H9 (cell line): ENCODE results near the gene CCDC148. TPM values are rescaled to one million over a fixed set of nuclear protein-coding genes. Genes with fewer than 3 reads are reported as not detected.

Source experiments
- DNase-seq: peaks from one replicate; pipeline ENCODE4 v3.0.0-alpha.2; 2017
- H2AFZ ChIP-seq: one replicate; pipeline ENCODE4 v1.6.1; 2013; ENCODE audit warnings: mild to moderate bottlenecking, low read length, control low read depth, moderate library complexity
- H2AK5ac ChIP-seq: 2 replicates; pipeline ENCODE4 v1.6.1; 2013; ENCODE audit warnings: low read length, control low read depth, mixed read lengths; ENCODE audit not compliant: insufficient read length
- H2BK120ac ChIP-seq: one replicate; pipeline ENCODE4 v1.6.1; 2013; ENCODE audit warnings: low read depth, mild to moderate bottlenecking, low read length, control low read depth, inconsistent platforms; ENCODE audit not compliant: poor library complexity, severe bottlenecking
- H2BK12ac ChIP-seq: 2 replicates; pipeline ENCODE4 v1.6.1; 2013; ENCODE audit warnings: low read length, control low read depth, mixed read lengths, low read depth; ENCODE audit not compliant: insufficient read length
- H2BK15ac ChIP-seq: 2 replicates; pipeline ENCODE4 v1.6.1; 2013; ENCODE audit warnings: low read depth, low read length, control low read depth
- H2BK20ac ChIP-seq: one replicate; pipeline ENCODE4 v1.6.1; 2013; ENCODE audit warnings: low read depth, mild to moderate bottlenecking, low read length, control low read depth, inconsistent platforms; ENCODE audit not compliant: poor library complexity, severe bottlenecking
- H2BK5ac ChIP-seq: 2 replicates; pipeline ENCODE4 v1.6.1; 2013; ENCODE audit warnings: low read length, control low read depth, mixed read lengths; ENCODE audit not compliant: insufficient read length
- H3K14ac ChIP-seq: 2 replicates; pipeline ENCODE4 v1.6.1; 2013; ENCODE audit warnings: low read length, control low read depth; ENCODE audit not compliant: insufficient read depth
- H3K18ac ChIP-seq: 2 replicates; pipeline ENCODE4 v1.6.1; 2013; ENCODE audit warnings: low read depth, mild to moderate bottlenecking, mixed read lengths, low read length, control low read depth; ENCODE audit not compliant: insufficient read length
- H3K23ac ChIP-seq: 2 replicates; pipeline ENCODE4 v1.6.1; 2013; ENCODE audit warnings: low read length, control low read depth, mixed read lengths, low read depth; ENCODE audit not compliant: insufficient read length
- H3K23me2 ChIP-seq: 2 replicates; pipeline ENCODE4 v1.6.1; 2013; ENCODE audit warnings: low read depth, mild to moderate bottlenecking, mixed read lengths, low read length, control low read depth; ENCODE audit not compliant: insufficient read length, poor library complexity, severe bottlenecking
- H3K27ac ChIP-seq: 2 replicates; pipeline ENCODE4 v1.5.1; 2013; ENCODE audit warnings: low read length, control low read depth, mixed read lengths, low read depth; ENCODE audit not compliant: insufficient read length
- H3K27me3 ChIP-seq: 2 replicates; pipeline ENCODE4 v1.6.1; 2013; ENCODE audit warnings: low read length, control low read depth, inconsistent platforms; ENCODE audit not compliant: insufficient read depth
- H3K4ac ChIP-seq: 2 replicates; pipeline ENCODE4 v1.6.1; 2013; ENCODE audit warnings: low read depth, mild to moderate bottlenecking, control low read depth, inconsistent platforms, low read length, moderate library complexity
- H3K4me1 ChIP-seq: 2 replicates; pipeline ENCODE4 v1.6.1; 2013; ENCODE audit warnings: low read length, control low read depth, inconsistent platforms; ENCODE audit not compliant: insufficient read depth
- H3K4me2 ChIP-seq: 2 replicates; pipeline ENCODE4 v1.6.1; 2013; ENCODE audit warnings: low read length, control low read depth, mixed read lengths; ENCODE audit not compliant: insufficient read length, insufficient read depth
- H3K56ac ChIP-seq: 2 replicates; pipeline ENCODE4 v1.6.1; 2013; ENCODE audit warnings: low read depth, mild to moderate bottlenecking, mixed read lengths, low read length, control low read depth; ENCODE audit not compliant: insufficient read length
- H3K79me1 ChIP-seq: 2 replicates; pipeline ENCODE4 v1.6.1; 2013; ENCODE audit warnings: low read depth, mild to moderate bottlenecking, moderate library complexity, low read length, control low read depth, inconsistent platforms; ENCODE audit not compliant: insufficient read depth, poor library complexity, severe bottlenecking
- H3K79me2 ChIP-seq: 2 replicates; pipeline ENCODE4 v1.6.1; 2013; ENCODE audit warnings: low read length, control low read depth, inconsistent platforms; ENCODE audit not compliant: insufficient read depth
- H3K9ac ChIP-seq: 2 replicates; pipeline ENCODE4 v1.6.1; 2013; ENCODE audit warnings: low read length, control low read depth, mixed read lengths; ENCODE audit not compliant: insufficient read length; ENCODE audit errors: extremely low read depth
- H3K9me3 ChIP-seq: one replicate; pipeline ENCODE4 v1.6.1; 2013; ENCODE audit warnings: low read depth, low read length, inconsistent platforms; ENCODE audit not compliant: control insufficient read depth
- H3T11ph ChIP-seq: one replicate; pipeline ENCODE4 v1.6.1; 2013; ENCODE audit warnings: mild to moderate bottlenecking, low read length, control low read depth, inconsistent platforms
- H4K20me1 ChIP-seq: one replicate; pipeline ENCODE4 v1.6.1; 2013; ENCODE audit not compliant: control insufficient read depth, insufficient read length, insufficient read depth
- H4K5ac ChIP-seq: 2 replicates; pipeline ENCODE4 v1.6.1; 2013; ENCODE audit warnings: low read depth, mild to moderate bottlenecking, mixed read lengths, low read length, control low read depth; ENCODE audit not compliant: insufficient read length
- H4K8ac ChIP-seq: replicated peaks from 2 replicates; pipeline ENCODE4 v1.6.1; 2013; ENCODE audit warnings: low read length, control low read depth, mixed read lengths, low read depth; ENCODE audit not compliant: insufficient read length
- H4K91ac ChIP-seq: 2 replicates; pipeline ENCODE4 v1.6.1; 2013; ENCODE audit warnings: low read depth, mild to moderate bottlenecking, moderate library complexity, mixed read lengths, low read length, control low read depth; ENCODE audit not compliant: insufficient read length
- H3K27ac Mint-ChIP-seq, 3 experiments: 2 replicates in 2 of 3; 3 replicates in 1 of 3; pipeline ENCODE4 v1.8.0; 2020 to 2021; ENCODE audit warnings: mixed read lengths in 3 of 3, mild to moderate bottlenecking in 1 of 3, moderate library complexity in 1 of 3
- H3K27me3 Mint-ChIP-seq: 2 replicates; pipeline ENCODE4 v1.8.0; 2021; ENCODE audit warnings: low read depth, mild to moderate bottlenecking, moderate library complexity, mixed read lengths
- H3K36me3 Mint-ChIP-seq, 3 experiments: 2 replicates in 2 of 3; 3 replicates in 1 of 3; pipeline ENCODE4 v1.8.0; 2020 to 2021; ENCODE audit warnings: low read depth in 3 of 3, mixed read lengths in 3 of 3; ENCODE audit not compliant: insufficient read depth in 1 of 3
- H3K4me1 Mint-ChIP-seq, 2 experiments: 2 replicates each; pipeline ENCODE4 v1.8.0; 2020; ENCODE audit warnings: mixed read lengths in 2 of 2
- H3K4me3 Mint-ChIP-seq, 2 experiments: 2 replicates in 1 of 2; 3 replicates in 1 of 2; pipeline ENCODE4 v1.8.0; 2020 to 2021; ENCODE audit warnings: mild to moderate bottlenecking in 2 of 2, mixed read lengths in 2 of 2, moderate library complexity in 1 of 2
- H3K9me3 Mint-ChIP-seq, 2 experiments: 2 replicates in 1 of 2; 3 replicates in 1 of 2; pipeline ENCODE4 v1.8.0; 2020; ENCODE audit warnings: mild to moderate bottlenecking in 2 of 2, mixed read lengths in 2 of 2, moderate library complexity in 1 of 2
- CTCF ChIP-seq: fragments of 200-600 bp; sonication (generic); conservative IDR thresholded peaks from 3 replicates; pipeline ENCODE4 v1.8.0; 2021; ENCODE audit warnings: antibody characterized with exemption, mild to moderate bottlenecking
- WGBS: extraction: QIAGEN DNeasy Blood & Tissue Kit; methylation state at CpG from one replicate; pipeline ENCODE4 v1.1.7; 2013; ENCODE audit warnings: missing lambda C conversion rate, low lambda C conversion rate, mixed read lengths; ENCODE audit not compliant: insufficient read length; ENCODE audit errors: extremely low coverage; 5-methylcytosine and 5-hydroxymethylcytosine counted together
- total RNA-seq: library from RNA; stranded (reverse); gene quantifications from 2 replicates; pipeline ENCODE4 v1.2.1, GENCODE V29; 2021

Gene CCDC148
- total RNA-seq, 1 experiment from 2014 or later, result 1.5 TPM

- Histone ChIP-seq H2BK120ac (no peak overlapping the region), H3K56ac (no peak overlapping the region), H2AK5ac (no peak overlapping the region), H4K91ac (no peak overlapping the region), H3K23ac (no peak overlapping the region), H4K8ac (no peak overlapping the region), H3K9me3 (no peaks in the 10 kb centered on the region), H2BK15ac (no peak overlapping the region), H3K4ac (no peak overlapping the region), H4K5ac (no peak overlapping the region), H3K18ac (no peak overlapping the region), H3T11ph (no peak overlapping the region), H3K14ac (no peak overlapping the region), H2BK20ac (no peak overlapping the region), H3K27me3 (no peaks in the 10 kb centered on the region), H4K20me1 (no peaks in the 10 kb centered on the region), H3K23me2 (no peaks in the 10 kb centered on the region), H3K4me1 (no peaks in the 10 kb centered on the region; the same call in 1 of the 2 replicates), H3K4me2 (no peak overlapping the region), H2BK12ac (no peak overlapping the region), H3K27ac (no peak overlapping the region), H3K79me1 (peaks cover 4% of the 10 kb centered on the region), H2BK5ac (no peak overlapping the region), H3K9ac (no peak overlapping the region), H2AFZ (no peak overlapping the region), H3K79me2 (peaks cover 6% of the 10 kb centered on the region; the same call in 1 of the 2 replicates)
- WGBS, result no CpG with 5 or more reads among the region's 2 CpGs
- TF ChIP-seq CTCF, result no peak
- H3K4me1 Mint-ChIP-seq, result peaks cover 38 to 40% of the 10 kb centered on the region in 2 experiments
- peak overlapping the region in 1 of 3 experiments; percentile 19; a peak in 3 of 7 replicates for H3K27ac Mint-ChIP-seq
- no peaks in the 10 kb centered on the region for H3K27me3 Mint-ChIP-seq
- no peaks in the 10 kb centered on the region for H3K36me3 Mint-ChIP-seq
- no peak overlapping the region for H3K4me3 Mint-ChIP-seq
- no peak for DNase-seq
- H3K9me3 Mint-ChIP-seq, result no peaks in the 10 kb centered on the region
Observed at GRCh38 chr2:158500333-158500732, 43.8 kb upstream of the CCDC148 start.
